ENCODE measurements around the gene HSDL1. TPM values are rescaled to one million over a fixed set of nuclear protein-coding genes. Genes with fewer than 3 reads are reported as not detected.

The HSDL1 gene
- total RNA-seq, result 25.3 TPM

DNA sequence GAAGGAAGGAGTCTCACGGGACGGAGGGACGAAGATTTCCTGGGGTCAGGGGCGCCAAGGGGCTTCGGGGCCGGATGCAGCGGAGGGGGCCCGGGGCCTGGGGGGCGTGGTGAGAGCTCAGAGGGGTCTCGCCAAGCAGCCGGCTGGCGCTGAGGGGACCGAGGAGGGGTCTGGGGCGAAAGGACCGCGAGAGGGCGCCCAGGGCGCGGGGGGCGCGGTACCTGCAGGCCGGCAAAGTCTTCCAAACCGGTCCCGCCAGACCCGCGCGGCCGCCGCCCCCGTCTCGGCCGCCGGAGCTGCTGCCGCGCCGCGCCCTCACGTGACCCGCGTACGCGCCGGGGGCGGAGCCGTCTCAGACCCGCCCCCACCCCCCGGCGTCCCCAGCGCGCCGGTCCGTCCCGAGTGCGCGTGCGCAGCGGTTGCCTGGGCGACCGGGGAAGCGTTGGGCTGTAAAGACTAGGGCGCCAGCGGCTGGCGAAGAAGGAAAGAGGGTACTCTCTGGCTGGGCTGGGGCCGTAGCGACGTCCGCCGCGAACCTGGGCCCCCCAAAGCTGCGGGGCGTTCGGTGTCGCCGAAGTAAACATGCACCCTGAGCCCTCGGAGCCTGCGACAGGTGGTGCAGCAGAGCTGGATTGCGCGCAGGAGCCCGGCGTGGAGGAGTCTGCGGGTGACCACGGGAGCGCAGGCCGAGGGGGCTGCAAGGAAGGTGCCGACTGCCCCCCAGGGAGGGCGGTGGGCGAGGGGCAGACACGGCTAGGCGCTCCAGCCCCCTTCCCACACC is at the start of gene HSDL1, which contains the start of gene DNAAF1:
TSS of gene HSDL1 (minus strand) at position 319 of the 781 bp plus-strand sequence. CDS start 13,856 bp downstream, outside the sequence.
TSS of gene DNAAF1 (plus strand) at position 450 of the 781 bp plus-strand sequence. CDS start at position 583, 133 bp downstream.
- DNase-seq, result peak; percentile 96

DNA sequence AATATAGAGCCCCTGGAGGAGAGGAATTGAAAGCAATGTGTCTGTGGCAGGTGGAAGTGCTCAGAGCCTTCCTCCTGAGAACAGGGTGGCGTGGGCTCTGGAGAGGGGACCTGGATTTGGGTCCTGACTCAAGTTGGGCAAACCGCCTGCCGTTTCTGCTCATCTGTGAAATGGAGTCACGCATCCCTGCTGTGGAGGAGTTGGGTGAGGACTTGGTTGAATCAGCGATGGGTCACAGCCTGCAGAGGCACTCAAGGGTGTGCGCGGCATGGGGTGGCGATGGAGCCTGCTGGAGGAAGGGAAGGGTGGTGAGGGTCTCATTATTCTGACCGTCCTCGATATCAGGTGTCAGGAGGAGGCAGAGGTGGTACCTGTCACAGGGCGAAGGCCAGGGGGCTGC is 49.0 kb upstream of the HSDL1 start:
- DNase-seq, result no peak

DNA sequence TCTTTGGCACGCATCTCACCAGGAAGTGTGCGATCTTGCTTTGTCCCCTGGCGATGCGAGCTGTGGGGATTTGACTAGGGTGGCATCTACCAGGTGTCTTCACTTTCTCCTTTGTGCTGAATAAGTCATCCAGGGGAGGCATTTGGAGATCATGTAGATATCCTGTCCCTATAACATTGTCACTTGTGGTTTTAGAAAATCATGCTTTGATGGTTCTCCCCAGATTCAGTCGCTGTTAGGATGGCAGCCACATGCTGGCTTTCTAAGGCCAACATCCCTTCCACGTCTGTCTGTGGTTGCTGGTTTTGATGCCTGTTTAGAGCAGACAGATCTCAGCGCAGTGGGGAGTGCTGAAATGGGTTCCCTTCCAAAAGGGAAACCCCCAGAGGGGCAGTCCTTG is 48.5 kb upstream of the HSDL1 start:
- DNase-seq, result no peak

- no peak for DNase-seq
Observed at GRCh38 chr16:84191466-84191865, 46.5 kb upstream of the HSDL1 start.

DNA sequence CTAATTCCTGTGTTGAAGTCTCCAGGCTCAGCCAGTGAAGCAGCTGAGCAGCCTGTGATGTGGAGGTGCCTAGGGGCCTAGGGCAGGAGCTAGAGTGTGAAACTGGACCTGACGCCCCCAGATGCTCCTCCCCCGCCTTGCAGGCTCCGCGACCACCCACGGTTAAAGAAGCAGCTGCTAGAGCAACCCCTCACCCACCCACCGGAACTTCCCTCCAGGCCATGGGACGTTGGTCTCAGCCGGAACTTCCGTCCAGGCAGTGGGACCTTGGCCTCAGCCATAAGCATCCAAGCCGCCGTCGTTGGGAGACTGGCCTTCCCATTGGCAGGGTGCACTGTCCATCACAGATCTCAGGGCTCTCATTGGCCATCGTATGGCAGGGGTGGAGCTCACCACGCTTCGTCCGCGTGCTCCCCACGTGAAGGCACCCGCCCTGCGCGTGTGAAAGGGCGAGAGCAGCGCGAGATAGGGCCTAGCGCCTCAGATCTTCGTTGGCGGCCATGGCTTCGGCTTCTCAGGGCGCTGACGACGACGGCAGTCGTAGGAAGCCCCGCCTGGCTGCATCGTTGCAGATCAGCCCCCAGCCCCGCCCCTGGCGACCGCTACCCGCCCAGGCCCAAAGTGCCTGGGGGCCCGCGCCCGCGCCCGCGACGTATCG is 45.9 kb upstream of the HSDL1 start, which contains the start of gene ADAD2:
TSS of gene ADAD2 (plus strand) at position 427 of the 658 bp plus-strand sequence. CDS start at position 501, 74 bp downstream.
- no peak for DNase-seq

DNA sequence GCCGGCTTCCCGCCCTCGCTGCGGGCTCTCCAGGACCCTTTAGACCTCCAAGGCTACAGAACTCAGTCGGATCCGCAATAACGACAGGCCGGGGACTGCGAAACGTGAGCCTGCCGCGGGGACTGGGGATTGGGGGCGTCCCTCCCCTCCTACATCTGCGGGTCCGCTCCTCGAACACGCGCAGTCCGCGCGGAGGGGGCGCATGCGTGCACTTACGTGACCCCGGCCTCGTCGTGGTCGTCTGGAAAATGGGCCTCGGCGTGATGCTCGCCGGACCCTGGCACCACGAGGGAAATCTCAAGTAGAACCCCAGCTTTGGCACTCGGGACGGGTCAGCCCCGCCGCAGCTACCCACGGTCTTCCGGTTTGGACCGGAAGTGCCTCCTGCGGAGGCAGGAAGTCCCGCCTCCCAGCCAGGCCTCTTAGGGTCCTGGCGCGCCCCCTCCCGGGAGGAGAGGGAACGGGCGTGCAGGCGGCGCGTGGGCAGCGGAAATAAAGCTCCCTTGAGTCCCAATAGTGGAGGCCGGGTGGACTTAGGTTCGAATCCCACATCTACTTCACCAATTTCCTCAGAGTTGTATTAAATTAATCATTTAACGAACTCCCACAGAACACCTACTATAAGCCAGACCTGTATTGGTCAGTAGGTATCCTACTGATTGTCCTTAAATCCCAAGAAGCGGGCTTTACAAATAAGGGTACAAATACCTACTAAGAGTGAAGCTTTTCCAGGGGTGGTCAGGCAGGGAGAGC is 41.9 kb upstream of the HSDL1 start, which contains the start of gene TAF1C:
TSS of gene TAF1C (minus strand) at position 373 of the 753 bp plus-strand sequence. CDS start 2,069 bp downstream, outside the sequence.
- peak; percentile 98 for DNase-seq

- no peak for DNase-seq
Observed at GRCh38 chr16:84184775-84185174, 39.8 kb upstream of the HSDL1 start.

DNA sequence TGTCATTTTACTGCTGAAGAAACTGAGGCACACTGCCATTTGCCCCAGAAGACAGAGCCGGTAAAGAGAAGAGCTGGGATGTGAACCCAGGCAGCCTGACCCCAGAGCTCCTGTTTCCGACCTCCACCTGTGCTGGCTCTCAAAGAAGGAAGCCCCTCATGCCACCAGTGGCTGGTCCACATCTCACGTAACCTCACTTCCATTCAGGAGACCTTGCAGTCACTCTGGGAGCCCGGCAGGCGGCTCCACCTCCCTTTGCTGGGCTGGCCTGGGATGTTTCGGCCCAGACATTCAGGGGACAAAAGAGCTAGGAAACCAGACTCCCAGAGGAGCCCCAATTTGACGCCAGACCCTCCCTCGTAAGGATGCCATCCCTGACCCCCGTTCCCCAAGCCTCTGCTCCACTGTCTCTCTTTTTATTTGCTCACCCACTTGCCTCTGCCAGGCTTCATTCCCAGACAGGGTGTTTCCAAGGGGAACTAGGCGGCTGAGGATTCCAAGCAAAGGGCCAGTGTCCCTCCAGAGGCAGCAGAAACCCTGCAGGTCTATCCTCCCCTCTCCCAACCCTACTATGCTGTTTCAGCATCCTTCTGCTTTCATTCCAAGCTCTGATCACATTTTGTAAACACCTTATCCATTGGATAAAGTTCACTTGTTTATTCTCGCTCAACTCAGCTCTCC is 39.1 kb upstream of the HSDL1 start:
- no peak for DNase-seq

DNA sequence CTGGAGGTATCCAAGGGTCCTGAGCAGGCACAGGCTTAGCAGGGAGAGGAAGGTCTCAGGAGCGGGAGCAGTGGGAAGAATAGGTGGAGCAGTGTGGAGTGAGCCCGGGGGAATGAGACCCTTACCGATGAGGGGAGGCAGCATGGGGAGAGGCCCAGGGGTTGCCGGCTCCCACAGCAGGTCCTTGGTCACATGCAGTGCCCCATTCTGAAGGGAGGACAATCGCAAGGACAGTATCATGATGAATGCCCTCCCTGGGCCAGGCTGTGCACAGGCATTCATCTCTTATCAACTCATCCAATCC is 38.5 kb upstream of the HSDL1 start:
- DNase-seq, result no peak

GRCh38 chr16:84182680-84183571 is 37.9 kb upstream of the HSDL1 start:
- no peak for DNase-seq

DNA sequence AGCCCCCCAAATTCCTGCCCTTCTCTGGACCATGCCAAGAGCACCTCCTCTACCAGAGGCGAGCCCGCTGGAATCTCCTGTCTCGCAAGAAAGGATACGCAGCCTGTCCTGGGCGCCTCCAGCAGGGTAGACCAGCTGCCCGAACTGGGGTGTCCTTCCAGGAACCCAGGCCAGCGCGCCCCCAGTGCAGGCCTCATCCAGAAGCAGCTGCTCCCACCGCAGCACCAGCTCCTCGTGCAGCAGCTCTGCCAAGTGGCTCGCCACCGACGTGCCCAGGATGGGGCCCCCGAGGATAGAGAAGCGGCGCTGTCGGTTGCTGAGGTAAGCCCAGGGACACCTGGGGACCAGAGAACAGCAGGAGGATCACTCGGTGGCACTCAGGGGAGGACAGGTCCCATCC is 37.1 kb upstream of the HSDL1 start:
- no peak for DNase-seq

DNA sequence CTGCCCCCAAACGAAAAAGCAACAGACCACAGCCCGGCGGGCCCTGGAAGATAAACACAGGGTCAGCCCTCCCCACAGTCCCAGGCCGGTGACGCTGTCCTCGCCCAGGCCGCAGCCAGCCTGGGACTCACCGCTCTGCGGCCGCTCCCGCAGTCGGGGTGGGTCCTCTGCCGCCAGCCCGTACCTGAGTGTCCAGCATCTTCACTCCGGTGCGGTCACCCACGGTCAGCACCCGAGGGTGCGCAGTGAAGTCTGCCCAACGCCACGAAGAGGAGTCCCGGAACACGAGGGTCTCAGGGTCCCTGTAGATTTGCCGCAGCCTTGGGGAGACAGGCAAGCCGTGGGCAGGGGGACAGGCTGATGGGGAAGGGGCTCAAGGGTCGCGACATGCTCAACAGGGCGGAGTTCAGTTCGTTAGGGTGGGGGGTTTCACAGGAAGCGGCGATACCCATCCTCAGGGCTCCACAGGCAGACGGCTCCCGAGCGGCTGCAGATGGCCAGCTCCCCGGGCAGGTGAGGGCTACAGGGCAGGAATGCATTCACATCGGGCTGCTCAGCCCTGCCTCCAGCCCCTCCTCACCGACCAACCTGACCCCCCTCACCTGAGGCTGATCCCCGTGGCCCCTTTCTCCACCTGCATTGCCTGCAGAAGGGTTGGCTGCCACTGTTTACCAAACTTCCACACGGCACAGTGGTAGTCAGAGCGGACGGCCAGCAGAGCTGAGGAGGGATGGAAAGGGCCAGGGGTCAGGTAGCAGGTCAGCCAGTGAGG is 36.4 kb upstream of the HSDL1 start:
- no peak for DNase-seq

GRCh38 chr16:84180519-84181140 is 35.7 kb upstream of the HSDL1 start:
- no peak for DNase-seq

- DNase-seq, result no peak
Observed at GRCh38 chr16:84179612-84180320, 34.8 kb upstream of the HSDL1 start.

DNA sequence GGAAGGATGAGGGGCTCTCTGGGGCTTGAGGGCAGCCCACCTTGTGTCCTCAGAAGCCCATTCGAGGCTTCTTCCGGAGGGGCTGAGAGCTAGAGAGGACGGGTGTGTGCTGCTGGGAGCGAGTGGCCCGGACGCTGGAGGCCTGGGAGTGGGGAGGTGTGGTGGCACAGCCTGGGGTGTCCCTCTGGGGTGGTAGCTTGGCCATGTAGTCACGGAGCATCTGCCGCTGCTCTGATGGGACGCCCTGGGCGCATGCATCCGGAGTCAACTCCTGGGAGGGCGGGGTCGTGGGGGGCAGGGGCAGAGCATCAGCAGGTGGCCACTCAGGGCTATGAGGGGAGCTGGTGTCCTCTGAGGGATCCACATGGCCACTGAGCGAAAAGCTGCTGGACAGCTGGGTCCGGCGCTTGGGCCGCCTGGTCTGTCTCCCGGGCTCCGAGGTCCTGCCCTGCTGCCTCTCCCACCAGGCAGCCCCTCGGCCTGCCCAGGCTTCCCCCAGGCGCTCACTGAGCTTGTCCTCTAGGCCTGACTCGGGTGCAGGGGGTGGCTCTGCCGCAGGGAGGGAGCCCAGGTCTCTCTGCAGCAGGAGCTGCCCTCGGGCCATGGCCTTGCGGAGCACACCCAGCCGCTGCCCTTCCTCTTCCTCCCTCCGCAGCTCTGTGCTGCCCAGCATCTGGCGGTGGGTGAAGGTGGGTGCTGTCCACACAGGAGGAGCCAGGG is 34.1 kb upstream of the HSDL1 start:
- no peak for DNase-seq

GRCh38 chr16:84178146-84178765 is 33.3 kb upstream of the HSDL1 start:
- DNase-seq, result peak; percentile 38

DNA sequence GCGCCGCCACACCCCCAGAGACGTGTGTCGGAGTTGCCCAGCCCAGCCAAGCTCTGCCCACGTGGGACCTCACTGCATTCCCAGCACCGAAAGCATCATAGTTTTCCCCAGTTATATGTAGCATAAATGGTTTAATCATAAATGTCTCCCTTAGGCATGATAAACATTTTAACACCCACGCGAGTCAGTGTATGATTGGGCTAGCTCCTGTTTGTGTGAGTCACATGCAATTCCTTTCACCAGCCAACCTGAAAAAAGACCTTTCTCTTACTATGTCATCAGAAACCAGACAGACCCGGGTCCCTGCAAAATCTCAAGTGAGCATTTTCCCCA is 32.7 kb upstream of the HSDL1 start:
- no peak for DNase-seq
